ENCODE results near the gene TMEM79.

DNA sequence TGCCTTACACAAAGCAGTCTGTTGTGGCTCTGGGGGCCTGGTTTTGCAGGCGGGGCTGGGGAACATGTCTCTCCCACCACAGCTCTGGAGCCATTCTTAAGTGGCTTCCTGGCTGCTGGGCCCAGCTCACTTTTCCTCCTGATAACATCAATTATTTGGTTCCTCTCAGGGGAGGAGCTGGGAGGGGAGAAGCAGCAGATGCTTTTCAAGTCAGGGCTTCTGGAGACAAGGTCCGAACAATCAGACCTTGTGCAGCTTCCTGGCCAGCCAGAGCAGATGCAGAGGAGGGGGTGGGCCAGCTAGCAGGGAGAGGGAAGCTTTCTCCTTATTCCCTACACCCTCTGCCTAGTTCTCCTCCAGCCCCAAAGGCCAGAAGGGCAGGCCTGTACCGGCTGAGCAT, 32.6 kb upstream of the TMEM79 start:
- TF ChIP-seq, protein P1, sequence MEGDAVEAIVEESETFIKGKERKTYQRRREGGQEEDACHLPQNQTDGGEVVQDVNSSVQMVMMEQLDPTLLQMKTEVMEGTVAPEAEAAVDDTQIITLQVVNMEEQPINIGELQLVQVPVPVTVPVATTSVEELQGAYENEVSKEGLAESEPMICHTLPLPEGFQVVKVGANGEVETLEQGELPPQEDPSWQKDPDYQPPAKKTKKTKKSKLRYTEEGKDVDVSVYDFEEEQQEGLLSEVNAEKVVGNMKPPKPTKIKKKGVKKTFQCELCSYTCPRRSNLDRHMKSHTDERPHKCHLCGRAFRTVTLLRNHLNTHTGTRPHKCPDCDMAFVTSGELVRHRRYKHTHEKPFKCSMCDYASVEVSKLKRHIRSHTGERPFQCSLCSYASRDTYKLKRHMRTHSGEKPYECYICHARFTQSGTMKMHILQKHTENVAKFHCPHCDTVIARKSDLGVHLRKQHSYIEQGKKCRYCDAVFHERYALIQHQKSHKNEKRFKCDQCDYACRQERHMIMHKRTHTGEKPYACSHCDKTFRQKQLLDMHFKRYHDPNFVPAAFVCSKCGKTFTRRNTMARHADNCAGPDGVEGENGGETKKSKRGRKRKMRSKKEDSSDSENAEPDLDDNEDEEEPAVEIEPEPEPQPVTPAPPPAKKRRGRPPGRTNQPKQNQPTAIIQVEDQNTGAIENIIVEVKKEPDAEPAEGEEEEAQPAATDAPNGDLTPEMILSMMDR (IDR thresholded peaks at IDR 0.05): no peak
- TF ChIP-seq EP300 (IDR thresholded peaks at IDR 0.05) (no peak), POLR2AphosphoS5 (IDR thresholded peaks at IDR 0.05) (no peak)

Data from suprapubic skin (tissue), 4 donors.